GM12878 (cell line): ENCODE measurements around the gene SPATC1L. TPM values are rescaled to one million over a fixed set of nuclear protein-coding genes. Genes with fewer than 3 reads are reported as not detected.

Experiments used
- ATAC-seq: fragments of 200-7000 bp; cut with Tn5 transposase; 3 replicates; pipeline ENCODE4 v1.9.1; 2020; ENCODE audit warnings: mild to moderate bottlenecking, moderate library complexity
- BruUV-seq: library from RNA; stranded (reverse); fragments of 400-500 nt; replicated peaks from 2 replicates; lab custom pipeline; 2021; lab: Mats Ljungman, UMichigan
- CTCF ChIA-PET: fragments of 300-600 bp; sonication (Branson Sonifier 250); formaldehyde crosslinking; extraction: SDS; loops from one replicate; lab custom pipeline; 2021; ENCODE audit warnings: inconsistent platforms; lab: Yijun Ruan, JAX
- POLR2A ChIA-PET: fragments of 350-600 bp; formaldehyde crosslinking; extraction: SDS; loops from one replicate; lab custom pipeline; 2021; ENCODE audit warnings: inconsistent platforms; lab: Charles Lee
- RAD21 ChIA-PET: fragments of 300-600 bp; sonication (Branson Sonifier 250); formaldehyde crosslinking; loops from one replicate; lab custom pipeline; 2023; ENCODE audit warnings: antibody characterized with exemption; ENCODE audit not compliant: unreplicated experiment; lab: Charles Lee
- SMC1A ChIA-PET: fragments of 300-600 bp; sonication (Branson Sonifier 250); formaldehyde crosslinking; loops from one replicate; lab custom pipeline; 2023; ENCODE audit not compliant: unreplicated experiment, uncharacterized antibody; lab: Charles Lee
- DNase-seq: peaks from one replicate; pipeline ENCODE4 v3.0.0-alpha.2; 2011; ENCODE audit warnings: low read depth, low spot score
- FAIRE-seq: peaks from 3 replicates; lab custom pipeline; 2011; peaks lifted over from hg19 to GRCh38; lab: Jason Lieb, UNC
- H2AFZ ChIP-seq: 2 replicates; pipeline ENCODE4 v1.6.0; 2011; ENCODE audit warnings: low read depth, low read length, control low read depth; ENCODE audit not compliant: control insufficient read depth
- H3K27ac ChIP-seq: 2 replicates; pipeline ENCODE4 v1.5.1; 2011; ENCODE audit warnings: control low read depth; ENCODE audit not compliant: control insufficient read depth, insufficient read depth
- H3K27me3 ChIP-seq, 2 experiments: replicated peaks in 1 of 2; 2 replicates each; pipeline versions ENCODE4 v1.6.0 to v1.6.1; 2011; ENCODE audit warnings: low read length in 1 of 2; ENCODE audit not compliant: control insufficient read depth in 2 of 2, insufficient read depth in 2 of 2
- H3K36me3 ChIP-seq, 2 experiments: 2 replicates each; pipeline ENCODE4 v1.5.1; 2011; ENCODE audit warnings: low read length in 1 of 2; ENCODE audit not compliant: control insufficient read depth in 2 of 2, insufficient read depth in 2 of 2
- H3K4me1 ChIP-seq: 2 replicates; pipeline ENCODE4 v1.6.1; 2011; ENCODE audit warnings: mild to moderate bottlenecking, low read length, moderate library complexity, mixed read lengths; ENCODE audit not compliant: control insufficient read depth, insufficient read depth
- H3K4me2 ChIP-seq: 2 replicates; pipeline ENCODE4 v1.6.0; 2011; ENCODE audit warnings: control low read depth; ENCODE audit not compliant: control insufficient read depth, insufficient read depth
- H3K4me3 ChIP-seq: fragments of 200-600 bp; sonication (generic); 2 replicates; pipeline ENCODE4 v1.5.1; 2016
- H3K79me2 ChIP-seq: 2 replicates; pipeline ENCODE4 v1.6.0; 2011; ENCODE audit warnings: low read length; ENCODE audit not compliant: control insufficient read depth, insufficient read depth
- H3K9ac ChIP-seq: 2 replicates; pipeline ENCODE4 v1.8.0; 2011; ENCODE audit warnings: low read length, control low read depth, mixed read lengths; ENCODE audit not compliant: control insufficient read depth, insufficient read depth
- H3K9me3 ChIP-seq: replicated peaks from 3 replicates; pipeline ENCODE4 v1.5.1; 2011; ENCODE audit warnings: mild to moderate bottlenecking, low read length; ENCODE audit not compliant: control insufficient read depth, insufficient read depth
- H4K20me1 ChIP-seq: 2 replicates; pipeline ENCODE4 v1.6.0; 2011; ENCODE audit not compliant: control insufficient read depth, insufficient read depth
- BCL11A ChIP-seq: IDR thresholded peaks from 2 replicates; pipeline ENCODE4 v1.6.1; 2011; ENCODE audit warnings: low read depth, low read length
- CREB1 ChIP-seq: IDR thresholded peaks from 2 replicates; pipeline ENCODE4 v1.6.1; 2012; ENCODE audit warnings: low read depth, mild to moderate bottlenecking, inconsistent platforms
- CREM ChIP-seq: IDR thresholded peaks from 2 replicates; pipeline ENCODE4 v1.6.1; 2014; ENCODE audit warnings: antibody characterized with exemption, low read depth
- NFXL1 ChIP-seq: fragments of 450-650 bp; IDR thresholded peaks from 2 replicates; pipeline ENCODE4 v1.6.1; 2017; ENCODE audit warnings: antibody characterized with exemption, mild to moderate bottlenecking, borderline replicate concordance
- RB1 ChIP-seq: fragments of 450-650 bp; formaldehyde crosslinking; IDR thresholded peaks from 2 replicates; pipeline ENCODE4 v1.6.1; 2017; ENCODE audit warnings: mild to moderate bottlenecking, borderline replicate concordance
- RBBP5 ChIP-seq: fragments of 200-600 bp; sonication (generic); conservative IDR thresholded peaks from 2 replicates; pipeline ENCODE4 v1.6.1; 2016
- SMC3 ChIP-seq: IDR thresholded peaks from 2 replicates; pipeline ENCODE4 v1.6.1; 2011; ENCODE audit warnings: low read length, improper control_type of control experiment, borderline replicate concordance
- STAT1 ChIP-seq: fragments of 450-650 bp; conservative IDR thresholded peaks from 2 replicates; pipeline ENCODE4 v1.6.1; 2014; ENCODE audit warnings: antibody characterized with exemption, mild to moderate bottlenecking
- ZNF384 ChIP-seq: IDR thresholded peaks from 2 replicates; pipeline ENCODE4 v1.6.1; 2012; ENCODE audit warnings: low read depth, mild to moderate bottlenecking, low read length, improper control_type of control experiment, borderline replicate concordance
- WGBS: methylation state at CpG from one replicate; pipeline ENCODE4 v1.1.6; 2016; ENCODE audit warnings: low lambda C conversion rate; ENCODE audit not compliant: insufficient replicate concordance, insufficient coverage; ENCODE audit errors: missing lambda C conversion rate; 5-methylcytosine and 5-hydroxymethylcytosine counted together
- in situ Hi-C: fragments of 300-500 bp; cut with MboI; formaldehyde crosslinking; loops from 9 replicates; pipeline ENCODE4 v1.14.3; 2018; ENCODE audit warnings: mixed read lengths
- intact Hi-C: fragments of 100-400 bp; cut with micrococcal nuclease; formaldehyde crosslinking; loops from one replicate; pipeline ENCODE4 v1.14.2; 2022; ENCODE audit not compliant: unreplicated experiment
- polyA plus RNA-seq, 11 experiments: library from polyadenylated mRNA; depleted of rRNA in 4 of 11; unstranded in 6 of 11; stranded (reverse) in 5 of 11; fragments of >200 nt; fragmentation: Nextera tagmentation in 4 of 11; fragmentation: Illumina TruSeq in 1 of 11; extraction: Ambion mirVana in 4 of 11; extraction: Trizol in 1 of 11; gene quantifications; 1 replicate in 1 of 11; 2 replicates in 10 of 11; pipeline versions ENCODE4 v1.2.1 to v1.2.3, GENCODE V29; 2011 to 2016; ENCODE audit warnings: inconsistent platforms in 2 of 11, missing spikeins in 2 of 11, low read depth in 1 of 11
- total RNA-seq, 4 experiments: library from RNA; depleted of rRNA in 3 of 4; stranded (reverse); fragments of >200 nt in 3 of 4; fragmentation: Illumina TruSeq in 1 of 4; extraction: Trizol in 1 of 4; gene quantifications; 2 replicates each; pipeline versions ENCODE4 v1.2.1 to v1.2.3, GENCODE V29; 2013 to 2021
- TF ChIP-seq, protein P1 (sequence below): fragments of 150-350 bp; IDR thresholded peaks from 2 replicates; pipeline ENCODE4 v1.6.1; 2016; ENCODE audit warnings: low read depth, low read length
- TF ChIP-seq, protein P2 (sequence below): IDR thresholded peaks from 2 replicates; pipeline ENCODE4 v1.6.1; 2011; ENCODE audit warnings: mild to moderate bottlenecking, low read depth, low read length, moderate library complexity; ENCODE audit not compliant: insufficient replicate concordance
- TF ChIP-seq, protein P3 (sequence below): fragments of 450-650 bp; formaldehyde crosslinking; IDR thresholded peaks from 2 replicates; pipeline ENCODE4 v1.4.0; 2020; ENCODE audit warnings: mild to moderate bottlenecking, moderate library complexity

SPATC1L gene
- total and polyA plus RNA-seq, 10 of the 15 experiments (the other 5 are each of a cell fraction or from before 2014, with no cell fraction given): 1.4 to 16.0 (median 7.0) TPM; not detected in 2

DNA sequence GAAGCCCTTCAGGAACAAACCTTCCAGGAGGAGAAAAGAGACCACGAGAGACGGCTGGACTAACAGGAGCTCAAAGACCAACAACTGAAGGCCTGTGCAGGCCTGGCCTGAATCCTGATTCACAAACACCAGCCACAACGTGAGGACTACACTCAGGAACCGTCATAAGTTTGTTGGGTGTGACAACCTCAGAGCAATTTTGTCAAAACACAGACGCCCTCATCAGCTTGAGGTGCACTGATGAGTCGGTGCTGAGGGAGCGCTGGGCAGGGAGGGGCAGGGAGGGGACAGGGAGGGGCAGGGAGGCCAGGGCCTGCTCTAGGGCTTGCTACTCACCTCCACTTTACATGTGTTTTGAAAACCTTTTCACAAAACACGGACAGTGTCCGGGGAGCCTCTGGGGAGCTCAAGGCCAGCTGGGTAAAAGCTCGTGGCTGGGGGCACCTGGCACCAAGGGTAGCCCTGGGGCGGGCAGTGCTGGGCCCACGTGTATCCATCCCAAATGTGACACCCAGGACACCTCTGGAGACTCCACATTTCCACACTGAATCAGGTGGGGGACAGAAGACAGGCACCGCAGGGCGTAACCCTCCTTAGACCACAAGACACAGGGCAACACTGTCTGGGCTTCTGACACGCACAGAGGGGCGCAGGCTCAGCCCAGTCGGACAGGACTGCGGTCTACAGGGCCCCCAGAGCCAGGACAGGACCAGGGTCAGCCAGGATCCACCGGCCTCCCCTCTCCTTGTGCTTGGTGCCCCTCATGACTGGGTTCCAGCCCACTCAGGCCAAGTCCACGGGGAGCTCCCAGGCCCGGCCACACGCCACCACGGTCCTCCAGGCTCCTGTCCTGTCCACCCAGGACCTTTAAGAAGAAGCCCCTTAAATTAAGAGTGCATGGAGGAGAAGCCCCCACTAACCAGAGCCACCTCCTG is 27.8 kb upstream of the SPATC1L start:
- no peak overlapping the region for H3K27ac ChIP-seq
- no peak for FAIRE-seq
- no peak overlapping the region for H3K9ac ChIP-seq
- no peaks in the 10 kb centered on the region for H3K4me1 ChIP-seq
- POLR2A ChIA-PET: no interaction called here
- RAD21 ChIA-PET: interaction anchor here (0.6 kb wide), 1 partner anchor 19 kb away, joined by 4 read pairs; no protein-coding TSS in a partner anchor
- no TSS peak for BruUV-seq
- SMC1A ChIA-PET: no interaction called here
- CTCF ChIA-PET: interaction anchor here (1.8 kb wide), 1 partner anchor 68 kb away, joined by 5 read pairs; no protein-coding TSS in a partner anchor
- no peak overlapping the region for H2AFZ ChIP-seq
- H4K20me1 ChIP-seq: no peaks in the 10 kb centered on the region
- no peak overlapping the region for H3K4me3 ChIP-seq
- no peak for ATAC-seq
- 80% methylated on average over 23 of the region's 23 CpGs for WGBS
- no peak for DNase-seq
- H3K4me2 ChIP-seq: no peak overlapping the region
- no peaks in the 10 kb centered on the region for H3K27me3 ChIP-seq
- intact Hi-C loops: no loop called here
- in situ Hi-C loops: no loop called here
- no peaks in the 10 kb centered on the region for H3K9me3 ChIP-seq
- peaks cover 0 to 7% of the 10 kb centered on the region in 2 experiments; a peak in 3 of 4 replicates for H3K36me3 ChIP-seq
- H3K79me2 ChIP-seq: no peaks in the 10 kb centered on the region
- TF ChIP-seq RB1 (no peak), CREB1 (no peak), STAT1 (no peak), NFXL1 (no peak), BCL11A (no peak), CREM (no peak), ZNF384 (no peak), RBBP5 (no peak), SMC3 (no peak)
- TF ChIP-seq, protein P1, sequence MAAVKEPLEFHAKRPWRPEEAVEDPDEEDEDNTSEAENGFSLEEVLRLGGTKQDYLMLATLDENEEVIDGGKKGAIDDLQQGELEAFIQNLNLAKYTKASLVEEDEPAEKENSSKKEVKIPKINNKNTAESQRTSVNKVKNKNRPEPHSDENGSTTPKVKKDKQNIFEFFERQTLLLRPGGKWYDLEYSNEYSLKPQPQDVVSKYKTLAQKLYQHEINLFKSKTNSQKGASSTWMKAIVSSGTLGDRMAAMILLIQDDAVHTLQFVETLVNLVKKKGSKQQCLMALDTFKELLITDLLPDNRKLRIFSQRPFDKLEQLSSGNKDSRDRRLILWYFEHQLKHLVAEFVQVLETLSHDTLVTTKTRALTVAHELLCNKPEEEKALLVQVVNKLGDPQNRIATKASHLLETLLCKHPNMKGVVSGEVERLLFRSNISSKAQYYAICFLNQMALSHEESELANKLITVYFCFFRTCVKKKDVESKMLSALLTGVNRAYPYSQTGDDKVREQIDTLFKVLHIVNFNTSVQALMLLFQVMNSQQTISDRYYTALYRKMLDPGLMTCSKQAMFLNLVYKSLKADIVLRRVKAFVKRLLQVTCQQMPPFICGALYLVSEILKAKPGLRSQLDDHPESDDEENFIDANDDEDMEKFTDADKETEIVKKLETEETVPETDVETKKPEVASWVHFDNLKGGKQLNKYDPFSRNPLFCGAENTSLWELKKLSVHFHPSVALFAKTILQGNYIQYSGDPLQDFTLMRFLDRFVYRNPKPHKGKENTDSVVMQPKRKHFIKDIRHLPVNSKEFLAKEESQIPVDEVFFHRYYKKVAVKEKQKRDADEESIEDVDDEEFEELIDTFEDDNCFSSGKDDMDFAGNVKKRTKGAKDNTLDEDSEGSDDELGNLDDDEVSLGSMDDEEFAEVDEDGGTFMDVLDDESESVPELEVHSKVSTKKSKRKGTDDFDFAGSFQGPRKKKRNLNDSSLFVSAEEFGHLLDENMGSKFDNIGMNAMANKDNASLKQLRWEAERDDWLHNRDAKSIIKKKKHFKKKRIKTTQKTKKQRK: no peak
- TF ChIP-seq, protein P2, sequence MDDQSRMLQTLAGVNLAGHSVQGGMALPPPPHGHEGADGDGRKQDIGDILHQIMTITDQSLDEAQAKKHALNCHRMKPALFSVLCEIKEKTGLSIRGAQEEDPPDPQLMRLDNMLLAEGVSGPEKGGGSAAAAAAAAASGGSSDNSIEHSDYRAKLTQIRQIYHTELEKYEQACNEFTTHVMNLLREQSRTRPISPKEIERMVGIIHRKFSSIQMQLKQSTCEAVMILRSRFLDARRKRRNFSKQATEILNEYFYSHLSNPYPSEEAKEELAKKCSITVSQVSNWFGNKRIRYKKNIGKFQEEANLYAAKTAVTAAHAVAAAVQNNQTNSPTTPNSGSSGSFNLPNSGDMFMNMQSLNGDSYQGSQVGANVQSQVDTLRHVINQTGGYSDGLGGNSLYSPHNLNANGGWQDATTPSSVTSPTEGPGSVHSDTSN: no peak
- TF ChIP-seq, protein P3, sequence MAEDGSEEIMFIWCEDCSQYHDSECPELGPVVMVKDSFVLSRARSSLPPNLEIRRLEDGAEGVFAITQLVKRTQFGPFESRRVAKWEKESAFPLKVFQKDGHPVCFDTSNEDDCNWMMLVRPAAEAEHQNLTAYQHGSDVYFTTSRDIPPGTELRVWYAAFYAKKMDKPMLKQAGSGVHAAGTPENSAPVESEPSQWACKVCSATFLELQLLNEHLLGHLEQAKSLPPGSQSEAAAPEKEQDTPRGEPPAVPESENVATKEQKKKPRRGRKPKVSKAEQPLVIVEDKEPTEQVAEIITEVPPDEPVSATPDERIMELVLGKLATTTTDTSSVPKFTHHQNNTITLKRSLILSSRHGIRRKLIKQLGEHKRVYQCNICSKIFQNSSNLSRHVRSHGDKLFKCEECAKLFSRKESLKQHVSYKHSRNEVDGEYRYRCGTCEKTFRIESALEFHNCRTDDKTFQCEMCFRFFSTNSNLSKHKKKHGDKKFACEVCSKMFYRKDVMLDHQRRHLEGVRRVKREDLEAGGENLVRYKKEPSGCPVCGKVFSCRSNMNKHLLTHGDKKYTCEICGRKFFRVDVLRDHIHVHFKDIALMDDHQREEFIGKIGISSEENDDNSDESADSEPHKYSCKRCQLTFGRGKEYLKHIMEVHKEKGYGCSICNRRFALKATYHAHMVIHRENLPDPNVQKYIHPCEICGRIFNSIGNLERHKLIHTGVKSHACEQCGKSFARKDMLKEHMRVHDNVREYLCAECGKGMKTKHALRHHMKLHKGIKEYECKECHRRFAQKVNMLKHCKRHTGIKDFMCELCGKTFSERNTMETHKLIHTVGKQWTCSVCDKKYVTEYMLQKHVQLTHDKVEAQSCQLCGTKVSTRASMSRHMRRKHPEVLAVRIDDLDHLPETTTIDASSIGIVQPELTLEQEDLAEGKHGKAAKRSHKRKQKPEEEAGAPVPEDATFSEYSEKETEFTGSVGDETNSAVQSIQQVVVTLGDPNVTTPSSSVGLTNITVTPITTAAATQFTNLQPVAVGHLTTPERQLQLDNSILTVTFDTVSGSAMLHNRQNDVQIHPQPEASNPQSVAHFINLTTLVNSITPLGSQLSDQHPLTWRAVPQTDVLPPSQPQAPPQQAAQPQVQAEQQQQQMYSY (CRISPR knock-in tag): no peak
